Measurements from ENCODE around the gene TMEM170B.
"Not testable (repeated sequence)": the region's sequence is repeated elsewhere in the genome, so short reads cannot be mapped to it uniquely, and the experiment has no call there.

GRCh38 chr6:11548578-11548977 lies 11.0 kb downstream of the TMEM170B start:
- TF ChIP-seq HMGXB4 (CRISPR knock-in tag; IDR thresholded peaks at IDR 0.05); USF1 (CRISPR knock-in tag; IDR thresholded peaks at IDR 0.05); MAX (CRISPR knock-in tag; IDR thresholded peaks at IDR 0.05); CTCF (IDR thresholded peaks at IDR 0.05); ZNF121 (CRISPR knock-in tag; IDR thresholded peaks at IDR 0.05); ETV6 (CRISPR knock-in tag; IDR thresholded peaks at IDR 0.05); SMAD3 (CRISPR knock-in tag; IDR thresholded peaks at IDR 0.05; ENCODE audit: borderline replicate concordance); ZNF219 (CRISPR knock-in tag; IDR thresholded peaks at IDR 0.05; ENCODE audit: borderline replicate concordance); STAT6 (CRISPR knock-in tag; conservative IDR thresholded peaks at IDR 0.05; ENCODE audit: low read depth); FOXK1 (CRISPR knock-in tag; IDR thresholded peaks at IDR 0.05); CREB1 (CRISPR knock-in tag; IDR thresholded peaks at IDR 0.05); MYBL2 (CRISPR knock-in tag; IDR thresholded peaks at IDR 0.05): not testable (repeated sequence)
